Epithelial cell of proximal tubule (primary cell): ENCODE measurements around the gene RAD51. TPM values are rescaled to one million over a fixed set of nuclear protein-coding genes. Genes with fewer than 3 reads are reported as not detected.

Experiments
- DNase-seq: peaks from one replicate; pipeline ENCODE4 v3.0.0-alpha.2; 2011; ENCODE audit warnings: low read depth
- H3K4me3 ChIP-seq: 2 replicates; pipeline ENCODE4 v1.5.1; 2011; ENCODE audit warnings: low read depth, mild to moderate bottlenecking, low read length
- total RNA-seq: library from RNA; depleted of rRNA; stranded (reverse); fragments of >200 nt; gene quantifications from 2 replicates; pipeline ENCODE4 v1.2.3, GENCODE V29; 2015
- TF ChIP-seq, protein P1 (sequence below): conservative IDR thresholded peaks from 2 replicates; pipeline ENCODE4 v1.5.1; 2012; ENCODE audit warnings: low read depth, mild to moderate bottlenecking, low read length

RAD51 gene
- total RNA-seq, 1 donor from 2014 or later: 20.8 TPM

GRCh38 chr15:40772014-40772413, 77.0 kb downstream of the RAD51 start:
- DNase-seq: no peak
- TF ChIP-seq, protein P1, sequence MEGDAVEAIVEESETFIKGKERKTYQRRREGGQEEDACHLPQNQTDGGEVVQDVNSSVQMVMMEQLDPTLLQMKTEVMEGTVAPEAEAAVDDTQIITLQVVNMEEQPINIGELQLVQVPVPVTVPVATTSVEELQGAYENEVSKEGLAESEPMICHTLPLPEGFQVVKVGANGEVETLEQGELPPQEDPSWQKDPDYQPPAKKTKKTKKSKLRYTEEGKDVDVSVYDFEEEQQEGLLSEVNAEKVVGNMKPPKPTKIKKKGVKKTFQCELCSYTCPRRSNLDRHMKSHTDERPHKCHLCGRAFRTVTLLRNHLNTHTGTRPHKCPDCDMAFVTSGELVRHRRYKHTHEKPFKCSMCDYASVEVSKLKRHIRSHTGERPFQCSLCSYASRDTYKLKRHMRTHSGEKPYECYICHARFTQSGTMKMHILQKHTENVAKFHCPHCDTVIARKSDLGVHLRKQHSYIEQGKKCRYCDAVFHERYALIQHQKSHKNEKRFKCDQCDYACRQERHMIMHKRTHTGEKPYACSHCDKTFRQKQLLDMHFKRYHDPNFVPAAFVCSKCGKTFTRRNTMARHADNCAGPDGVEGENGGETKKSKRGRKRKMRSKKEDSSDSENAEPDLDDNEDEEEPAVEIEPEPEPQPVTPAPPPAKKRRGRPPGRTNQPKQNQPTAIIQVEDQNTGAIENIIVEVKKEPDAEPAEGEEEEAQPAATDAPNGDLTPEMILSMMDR: no peak
- no peak overlapping the region for H3K4me3 ChIP-seq

DNA sequence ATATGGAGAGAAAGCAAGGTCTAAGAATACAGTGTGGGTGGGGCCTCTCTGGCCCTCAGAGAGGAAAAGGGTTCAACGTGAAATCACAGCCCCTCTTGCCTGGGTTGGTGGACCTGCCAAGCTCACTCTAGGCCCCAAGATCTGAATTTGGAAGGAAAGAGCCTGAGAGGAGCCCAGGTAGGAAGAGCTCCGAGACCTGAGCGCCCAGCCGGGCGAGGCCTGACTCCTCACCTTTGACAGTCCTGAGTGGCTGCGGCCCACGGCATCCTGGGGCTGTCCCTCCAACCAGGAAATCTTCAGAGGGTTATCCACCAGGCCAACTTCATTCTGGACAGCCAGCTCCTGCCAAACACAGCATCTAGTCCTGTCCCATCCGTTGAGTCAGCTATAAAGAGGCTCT, 78.5 kb downstream of the RAD51 start:
- TF ChIP-seq, protein P1: no peak
- no peak for DNase-seq
- H3K4me3 ChIP-seq: no peak overlapping the region

DNA sequence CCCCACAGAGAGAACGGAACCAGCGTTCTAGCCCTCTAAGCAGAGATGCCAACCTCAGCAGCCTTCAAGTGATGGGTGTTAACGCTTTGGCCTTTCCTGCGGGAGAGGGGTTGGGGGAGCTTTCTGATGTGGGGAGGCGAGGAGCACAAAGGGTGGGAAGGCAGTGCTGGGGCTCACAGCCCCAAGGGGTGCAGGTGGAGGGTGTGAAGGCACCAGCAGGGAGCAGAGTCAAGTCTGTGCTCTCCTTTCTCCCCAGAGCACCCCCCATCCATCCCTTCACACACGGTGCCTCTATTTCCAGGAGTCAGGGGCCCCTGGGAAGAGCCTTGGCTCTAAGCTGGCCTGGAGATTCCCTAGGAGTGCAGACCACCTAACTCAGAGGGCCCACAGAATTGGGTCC, 78.9 kb downstream of the RAD51 start:
- DNase-seq: no peak
- no peak overlapping the region for H3K4me3 ChIP-seq
- TF ChIP-seq, protein P1: no peak

DNA sequence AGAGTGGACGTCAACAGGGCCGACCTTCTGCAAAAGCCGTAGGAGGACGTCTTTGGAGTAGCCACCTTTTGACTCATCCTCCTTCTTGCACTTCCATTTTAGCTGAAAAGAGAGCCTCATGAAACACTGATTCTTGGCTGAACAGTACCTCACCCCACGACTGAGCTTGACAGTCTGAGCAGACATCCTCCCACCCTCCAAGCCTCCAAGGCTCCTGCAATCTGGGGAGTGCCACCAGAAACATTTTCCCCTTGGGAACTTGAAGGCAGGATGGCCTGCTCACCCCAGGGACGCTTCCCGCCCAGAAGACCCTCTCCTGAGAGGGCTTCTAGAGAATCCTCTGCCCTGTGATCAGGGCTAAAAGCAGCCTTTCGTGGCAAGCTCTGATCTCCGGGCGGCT, 80.0 kb downstream of the RAD51 start:
- no peak for DNase-seq
- no peak overlapping the region for H3K4me3 ChIP-seq
- TF ChIP-seq, protein P1: no peak

DNA sequence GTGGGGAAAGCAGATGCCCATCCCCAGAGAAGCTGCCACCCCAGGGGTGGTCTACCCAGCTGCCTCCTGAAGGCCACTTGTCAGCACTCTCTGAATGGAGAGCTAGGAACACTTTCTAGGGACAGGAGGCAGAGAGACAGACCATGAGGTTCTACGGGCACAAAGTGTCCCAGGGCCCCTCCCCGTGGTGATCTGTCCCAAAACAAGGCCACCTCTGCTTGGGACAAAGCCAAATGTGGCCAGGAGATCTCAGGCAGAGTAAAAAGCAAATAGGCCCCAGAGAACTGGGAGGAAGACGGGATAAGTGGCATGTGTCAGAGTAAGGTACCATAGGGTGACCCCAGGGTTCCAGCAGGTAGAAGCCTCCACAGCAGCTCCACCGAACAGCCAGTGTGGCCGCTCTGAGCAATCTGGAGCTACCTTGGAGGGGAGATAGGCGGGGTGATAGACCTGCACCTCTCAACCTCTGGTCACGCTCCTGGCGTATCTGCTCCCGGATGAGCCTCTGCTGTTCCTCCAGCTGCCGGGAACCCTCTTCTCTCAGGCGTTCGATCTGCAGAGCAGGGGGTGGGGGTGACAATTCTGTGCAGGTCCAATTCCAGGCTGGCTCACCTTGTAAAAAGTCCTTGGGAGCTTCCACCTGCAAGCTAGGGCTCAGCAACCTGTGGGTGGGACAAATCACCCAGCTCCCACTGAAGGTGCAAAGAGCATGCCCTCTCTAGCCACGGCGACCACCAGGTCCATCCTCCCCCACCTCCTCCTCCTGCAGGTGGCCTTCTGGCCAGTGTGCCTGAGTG, 81.0 kb downstream of the RAD51 start:
- no peak overlapping the region for H3K4me3 ChIP-seq
- no peak for DNase-seq
- TF ChIP-seq, protein P1: no peak

GRCh38 chr15:40776537-40777141, 81.7 kb downstream of the RAD51 start:
- DNase-seq: no peak
- TF ChIP-seq, protein P1: no peak
- no peak overlapping the region for H3K4me3 ChIP-seq

Other genes starting within 250 kb of the RAD51 start
- gene CHST14, start 224.2 kb upstream of the RAD51 start, total RNA-seq: 14.4 and 20.0 TPM in 2 replicates
- 19.7 and 32.8 TPM in 2 replicates for gene CCDC32, start 130.1 kb upstream of the RAD51 start, total RNA-seq
- gene RPUSD2, start 125.9 kb upstream of the RAD51 start, total RNA-seq: 10.1 and 17.9 TPM in 2 replicates
- gene KNL1, start 100.9 kb upstream of the RAD51 start, total RNA-seq: 23.9 and 31.3 TPM in 2 replicates
- 20.6 and 25.4 TPM in 2 replicates for gene RMDN3, start 60.1 kb downstream of the RAD51 start, total RNA-seq
- gene GCHFR, start 68.9 kb downstream of the RAD51 start, total RNA-seq: 87.2 and 113 TPM in 2 replicates
- 0.63 and 2.7 TPM in 2 replicates for gene C15orf62, start 74.8 kb downstream of the RAD51 start, total RNA-seq
- gene ZFYVE19, start 111.9 kb downstream of the RAD51 start, total RNA-seq: 30.0 and 34.8 TPM in 2 replicates
- 21.7 and 43.2 TPM in 2 replicates for gene DNAJC17, start 112.3 kb downstream of the RAD51 start, total RNA-seq
- gene PPP1R14D, start 133.5 kb downstream of the RAD51 start, total RNA-seq: not detected in 2 replicates
- gene SPINT1, start 148.9 kb downstream of the RAD51 start, total RNA-seq: 159 and 319 TPM in 2 replicates
- 1.7 and 3.1 TPM in 2 replicates for gene RHOV, start 179.1 kb downstream of the RAD51 start, total RNA-seq
- 27.2 and 35.4 TPM in 2 replicates for gene VPS18, start 199.3 kb downstream of the RAD51 start, total RNA-seq
- 0.07 and 0.69 TPM in 2 replicates for gene DLL4, start 234.2 kb downstream of the RAD51 start, total RNA-seq